SH-SY5Y (cell line): ENCODE measurements around the gene SLC23A2.

ENCODE experiments used
- GATA2 ChIP-seq: IDR thresholded peaks from 2 replicates; pipeline ENCODE4 v1.6.1; 2011; ENCODE audit warnings: mild to moderate bottlenecking, low read depth, low read length
- GATA3 ChIP-seq: IDR thresholded peaks from 2 replicates; pipeline ENCODE4 v1.6.1; 2011; ENCODE audit warnings: low read depth, mild to moderate bottlenecking, low read length, moderate library complexity

DNA sequence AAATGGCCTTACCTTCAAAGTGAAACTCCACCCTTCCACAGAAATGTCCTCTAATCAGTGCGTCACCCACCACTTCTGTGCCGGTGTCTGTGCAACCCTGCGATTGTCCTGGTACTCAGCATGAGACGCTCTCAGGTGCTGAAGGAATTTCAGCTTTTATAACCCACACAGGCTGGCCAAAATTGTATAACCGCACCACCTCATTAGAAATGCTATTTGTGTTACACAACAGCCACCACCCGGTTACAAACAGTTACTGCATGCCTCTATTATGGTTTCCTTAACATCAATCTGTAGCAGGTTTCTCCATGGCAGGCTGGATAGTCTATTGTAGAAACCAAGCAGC is 51.5 kb downstream of the SLC23A2 start:
- TF ChIP-seq GATA3 = no peak
- TF ChIP-seq GATA2 = no peak
